Measurements from ENCODE around the gene MAP4K3.
"Not testable (repeated sequence)": the region's sequence is repeated elsewhere in the genome, so short reads cannot be mapped to it uniquely, and the experiment has no call there.

The MAP4K3 gene

DNA sequence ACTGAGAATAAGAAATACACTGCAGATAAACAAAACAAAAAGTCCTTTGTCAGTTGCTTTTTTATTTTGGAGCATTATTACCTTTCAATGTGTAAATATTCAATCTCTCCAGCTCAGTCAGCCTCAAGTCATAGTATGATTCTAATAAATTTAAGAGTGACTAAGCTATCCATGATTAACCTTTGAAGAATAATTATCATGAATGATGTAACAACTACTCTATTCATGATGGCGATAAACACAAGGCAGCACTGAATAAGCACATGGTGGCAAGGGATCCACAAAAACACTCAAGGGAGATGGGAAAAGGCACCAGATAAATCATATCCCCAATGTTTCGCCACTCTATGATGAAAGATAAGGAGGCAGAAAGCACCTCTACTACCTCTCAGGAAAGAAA, 67.0 kb downstream of the MAP4K3 start:
- DNase-seq (ENCODE audit: low spot score) = no peak

DNA sequence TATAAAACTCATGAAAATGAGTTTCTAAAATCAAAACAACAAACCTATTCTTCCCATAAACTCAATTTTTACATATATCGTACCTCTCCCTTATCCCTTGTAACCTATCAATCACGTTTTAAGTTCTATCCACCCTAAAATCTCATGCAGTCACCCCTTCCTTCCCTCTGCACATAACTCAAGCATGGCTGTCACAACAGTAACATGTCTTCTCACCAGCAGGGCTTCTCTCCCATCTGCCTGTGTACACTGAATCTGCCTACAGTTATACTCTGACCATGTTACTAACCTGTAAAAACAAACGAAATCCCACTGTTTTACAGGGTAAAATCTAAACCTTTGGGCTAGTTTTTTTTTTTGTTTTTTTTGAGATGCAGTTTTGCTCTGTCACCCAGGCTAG, 68.2 kb downstream of the MAP4K3 start:
- DNase-seq (ENCODE audit: low spot score) = no peak

DNA sequence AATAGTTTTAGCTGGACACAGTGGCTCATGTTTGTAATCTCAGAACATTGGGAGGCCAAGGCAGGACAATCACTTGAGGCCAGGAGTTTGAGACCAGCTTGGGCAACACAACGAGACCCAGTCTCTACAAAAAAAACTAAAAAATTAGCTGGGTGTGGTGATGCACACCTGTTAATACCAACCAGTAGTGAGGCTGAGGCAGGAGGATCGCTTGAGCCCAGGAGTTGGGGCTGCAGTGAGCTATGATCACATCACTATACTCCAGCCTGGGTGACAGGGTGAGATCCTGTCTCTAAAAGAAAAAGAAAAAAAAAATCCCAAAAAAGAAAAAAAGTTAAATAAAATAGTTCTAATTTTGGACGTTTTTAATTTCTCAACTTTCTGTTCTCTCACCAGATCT, 68.7 kb downstream of the MAP4K3 start:
- DNase-seq (ENCODE audit: low spot score) = no peak

DNA sequence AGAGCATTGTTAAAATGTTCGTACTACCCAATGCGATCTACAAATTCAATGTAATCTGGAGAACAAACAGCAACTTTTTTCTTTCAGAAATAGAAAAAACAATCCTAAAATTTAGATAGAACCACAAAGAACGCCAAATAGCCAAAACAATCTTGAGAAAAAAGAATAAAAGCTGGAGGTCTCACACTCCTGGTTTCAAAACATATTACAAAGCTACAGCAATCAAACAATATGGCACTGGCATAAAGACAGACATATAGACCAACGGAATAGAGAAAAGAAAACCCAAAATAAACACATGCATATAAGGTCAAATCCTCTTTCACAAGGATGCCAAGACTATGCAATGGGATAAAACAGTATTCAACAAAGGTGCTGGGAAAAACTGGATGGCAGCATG, 74.5 kb downstream of the MAP4K3 start:
- DNase-seq (ENCODE audit: low spot score) = no peak

DNA sequence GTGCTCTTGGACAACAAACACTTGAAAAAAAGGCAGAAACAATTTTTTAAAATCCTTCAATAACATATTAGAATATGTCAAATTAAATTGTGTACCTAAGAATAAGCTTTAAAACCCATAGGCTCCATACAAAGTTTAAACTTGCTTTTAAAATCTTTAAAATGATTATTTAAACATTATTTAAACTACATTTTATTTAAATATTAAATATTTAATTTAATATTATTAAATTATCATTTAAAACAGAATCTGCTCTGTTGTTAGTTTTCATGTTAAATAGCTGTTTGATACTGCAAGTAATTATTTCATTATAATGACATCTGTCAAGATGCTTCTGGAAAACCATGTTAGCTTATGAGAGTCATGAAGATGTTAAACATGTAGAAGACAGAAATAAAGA, 75.6 kb downstream of the MAP4K3 start:
- DNase-seq (ENCODE audit: low spot score) = no peak

DNA sequence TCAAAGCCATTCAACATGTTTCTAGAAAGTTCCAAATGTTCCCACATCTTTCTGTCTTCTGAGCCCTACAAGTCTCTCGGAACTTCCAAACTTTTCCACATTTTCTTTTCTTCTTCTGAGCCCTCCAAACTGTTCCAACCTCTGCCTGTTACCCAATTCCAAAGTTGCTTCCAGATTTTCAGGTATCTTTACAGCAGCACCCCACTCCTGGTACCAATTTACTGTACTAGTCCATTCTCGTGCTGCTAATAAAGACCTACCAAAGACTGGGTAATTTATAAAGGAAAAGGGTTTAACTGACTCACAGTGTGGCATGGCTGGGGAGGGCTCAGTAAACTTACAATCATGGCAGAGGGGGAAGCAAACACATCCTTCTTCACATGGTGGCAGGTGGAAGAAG, 76.7 kb downstream of the MAP4K3 start:
- DNase-seq (ENCODE audit: low spot score) = not testable (repeated sequence)

DNA sequence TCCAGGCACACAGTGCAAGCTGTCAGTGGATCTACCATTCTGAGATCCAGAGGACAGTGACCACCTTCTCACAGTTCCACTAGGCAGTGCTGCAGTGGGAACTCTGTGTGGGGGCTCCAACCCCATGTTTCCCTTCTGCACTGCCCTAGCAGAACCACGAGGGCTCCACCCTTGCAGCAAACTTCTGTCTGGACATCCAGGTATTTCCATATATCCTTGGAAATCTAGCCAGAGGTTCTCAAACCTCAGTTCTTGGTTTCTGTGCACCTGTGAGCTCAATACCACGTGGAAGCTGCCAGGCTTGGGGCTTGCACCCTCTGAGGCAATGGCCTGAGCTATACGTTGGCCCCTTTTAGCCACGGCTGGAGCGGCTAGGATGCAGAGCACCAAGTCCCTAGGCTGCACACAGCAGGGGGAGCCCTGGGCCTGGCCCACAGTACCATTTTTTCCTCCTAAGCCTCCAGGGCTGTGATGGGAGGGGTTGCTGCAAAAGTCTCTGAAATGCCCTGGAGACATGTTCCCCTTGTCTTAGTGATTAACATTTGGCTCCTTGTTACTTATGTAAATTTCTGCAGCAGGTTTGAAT, 77.5 kb downstream of the MAP4K3 start:
- DNase-seq (ENCODE audit: low spot score) = no peak

DNA sequence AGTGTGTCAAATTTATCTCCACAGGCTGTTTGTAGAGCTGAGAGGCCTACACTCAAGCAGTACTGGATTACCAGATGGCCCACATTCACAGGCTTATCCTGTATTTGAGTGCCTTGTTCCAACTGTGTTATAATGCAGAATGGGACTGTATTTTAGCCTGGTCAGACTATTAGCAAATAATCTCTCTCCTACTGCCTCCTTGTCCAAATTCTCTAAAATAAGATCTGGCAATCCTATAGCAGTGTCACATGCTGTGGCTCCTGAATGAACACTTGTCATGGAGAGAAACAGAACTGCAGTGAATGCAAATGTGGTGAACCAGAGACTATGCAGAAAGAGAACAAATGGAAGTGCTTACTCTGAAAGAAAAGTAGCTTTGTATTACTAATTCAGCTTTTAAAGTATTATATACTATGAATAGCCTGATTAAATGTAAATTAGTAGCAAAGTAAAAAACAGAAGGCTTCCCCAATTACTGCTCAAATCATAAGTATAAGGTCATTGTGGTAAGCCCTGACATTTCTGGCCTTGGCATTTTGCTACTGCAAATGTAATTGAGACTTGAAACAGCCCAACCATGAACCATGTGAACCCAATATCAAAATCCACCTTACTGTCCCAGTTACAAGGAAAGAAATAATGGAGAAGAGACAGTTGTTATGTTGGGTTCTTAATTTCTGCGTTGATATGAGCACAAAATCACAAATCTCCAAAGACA, 80.0 kb downstream of the MAP4K3 start:
- no peak for DNase-seq (ENCODE audit: low spot score)

DNA sequence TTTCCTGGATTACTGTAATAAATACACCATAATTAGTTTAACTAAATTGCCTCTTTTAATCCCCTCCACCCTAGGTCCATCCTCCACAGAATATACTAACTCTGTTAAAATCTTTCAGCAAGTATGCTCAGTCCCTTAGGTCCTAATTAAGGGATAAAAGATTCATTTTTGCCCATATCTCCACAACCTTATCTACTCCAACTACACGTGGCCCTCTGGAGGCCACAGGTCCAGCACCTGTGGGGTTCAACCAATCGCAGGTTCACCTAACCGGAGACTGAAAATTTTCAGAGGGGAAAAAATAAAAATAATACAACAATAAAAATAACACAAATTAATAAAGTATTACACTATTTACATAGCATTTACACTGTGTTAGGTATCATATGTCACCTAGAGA, 86.4 kb downstream of the MAP4K3 start:
- DNase-seq (ENCODE audit: low spot score) = no peak

DNA sequence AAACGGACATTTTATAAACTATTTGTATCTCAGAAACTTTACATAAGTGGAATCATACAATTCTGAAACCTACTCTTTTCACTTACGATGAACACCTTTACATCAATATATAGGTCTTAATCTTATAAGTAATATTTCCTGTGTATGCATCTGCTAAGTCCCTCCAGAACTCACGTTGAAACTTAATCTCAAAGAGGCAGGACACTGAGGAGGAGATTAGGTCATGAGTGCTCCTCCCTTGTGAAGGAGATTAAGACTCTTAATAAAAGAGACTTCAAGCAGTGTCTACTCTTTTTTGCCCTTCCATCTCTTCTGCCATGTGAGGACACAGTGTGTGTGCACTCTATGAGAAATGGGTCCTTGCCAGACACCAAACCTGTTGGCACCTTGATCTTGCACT, 98.6 kb downstream of the MAP4K3 start:
- no peak for DNase-seq (ENCODE audit: low spot score)

DNA sequence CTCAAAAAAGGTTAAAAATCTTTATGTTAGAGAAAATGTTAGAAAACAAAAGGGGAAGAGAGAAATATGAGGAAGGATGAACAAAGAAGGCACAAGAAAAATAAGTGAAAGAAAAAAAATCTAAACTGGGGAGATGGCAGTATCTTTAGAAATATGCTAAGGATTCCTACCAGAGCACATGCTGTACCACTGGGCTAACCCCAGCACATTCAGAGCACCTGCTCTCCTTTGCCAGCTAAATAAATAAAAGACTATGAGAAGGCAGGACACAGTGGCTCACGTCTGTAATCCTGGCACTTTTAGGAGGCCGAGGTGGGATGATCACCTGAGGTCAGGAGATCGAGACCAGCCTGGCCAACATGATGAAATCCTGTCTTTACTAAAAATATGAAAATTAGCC, 101.2 kb downstream of the MAP4K3 start:
- no peak for DNase-seq (ENCODE audit: low spot score)

DNA sequence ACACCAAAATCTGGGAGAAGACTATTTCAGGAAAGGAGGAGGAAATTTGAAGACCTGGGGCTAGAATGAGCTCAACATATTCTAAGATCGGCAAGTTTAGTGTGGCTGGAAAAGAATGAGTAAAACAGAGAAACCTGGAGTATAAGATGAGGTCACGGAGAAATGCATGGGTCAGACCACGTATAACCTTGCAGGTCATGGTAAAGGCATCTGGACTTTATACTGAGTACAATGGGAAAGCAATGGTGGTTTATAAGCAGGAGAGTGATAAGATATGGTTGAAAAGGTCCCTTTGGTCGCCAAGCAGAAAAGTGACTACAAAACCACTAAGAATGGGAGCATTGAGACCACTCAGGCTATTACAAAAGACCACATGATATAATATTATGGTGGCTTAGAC, 102.1 kb downstream of the MAP4K3 start:
- no peak for DNase-seq (ENCODE audit: low spot score)

DNA sequence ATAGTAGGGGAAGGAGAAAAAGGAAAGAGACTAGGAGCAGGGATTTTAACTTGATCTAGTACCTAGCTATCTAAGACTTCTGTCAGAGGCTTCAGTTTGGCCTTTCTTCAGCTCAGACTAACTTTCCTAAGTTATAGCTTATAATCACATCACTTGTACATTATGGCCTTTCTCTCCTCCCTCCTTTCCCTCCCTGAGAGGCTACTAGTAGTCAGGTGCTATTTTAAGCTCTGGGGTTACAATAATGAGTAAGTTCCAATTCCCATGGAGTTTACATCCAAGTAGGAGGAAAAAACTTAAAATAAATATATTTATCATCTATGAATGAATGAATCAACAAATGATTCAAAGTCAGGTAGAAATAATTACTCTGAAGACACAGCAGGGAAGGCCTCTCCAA, 102.6 kb downstream of the MAP4K3 start:
- DNase-seq (ENCODE audit: low spot score) = no peak

DNA sequence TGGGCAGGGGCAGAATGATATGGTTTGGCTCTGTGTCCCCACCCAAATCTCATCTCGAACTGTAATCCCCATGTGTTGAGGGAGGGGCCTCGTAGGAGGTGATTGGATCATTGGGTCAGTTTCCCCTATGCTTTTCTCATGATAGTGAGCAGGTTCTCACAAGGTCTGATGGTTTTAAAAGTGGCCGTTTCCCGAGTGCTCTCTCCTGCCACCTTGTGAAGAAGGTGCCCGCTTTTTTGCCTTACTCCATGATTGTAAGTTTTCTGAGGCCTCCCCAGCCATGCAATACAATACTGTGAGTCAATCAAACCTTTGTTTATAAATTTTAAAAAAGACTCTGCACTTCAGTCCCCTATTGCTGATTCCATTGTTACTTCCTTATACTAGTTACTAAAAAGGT, 110.4 kb downstream of the MAP4K3 start:
- no peak for DNase-seq (ENCODE audit: low spot score)

DNA sequence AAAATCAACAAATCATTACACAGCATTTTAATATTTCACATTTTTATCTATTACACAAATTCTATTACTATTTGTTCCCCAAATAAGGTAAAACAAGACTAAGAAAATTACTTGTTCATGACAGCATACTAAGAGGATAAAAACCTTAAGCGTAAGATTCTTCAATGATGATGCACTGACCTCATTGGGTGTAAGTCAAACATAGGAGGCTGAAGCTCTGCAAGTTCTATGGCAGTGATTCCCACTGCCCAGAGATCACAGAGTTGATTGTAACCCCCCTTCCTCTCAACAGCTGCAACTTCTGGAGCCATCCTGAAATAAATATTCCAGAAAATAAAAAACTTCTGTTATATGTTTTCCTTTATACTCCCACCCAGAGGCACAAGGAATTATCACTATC, 111.1 kb downstream of the MAP4K3 start:
- DNase-seq (ENCODE audit: low spot score) = no peak

DNA sequence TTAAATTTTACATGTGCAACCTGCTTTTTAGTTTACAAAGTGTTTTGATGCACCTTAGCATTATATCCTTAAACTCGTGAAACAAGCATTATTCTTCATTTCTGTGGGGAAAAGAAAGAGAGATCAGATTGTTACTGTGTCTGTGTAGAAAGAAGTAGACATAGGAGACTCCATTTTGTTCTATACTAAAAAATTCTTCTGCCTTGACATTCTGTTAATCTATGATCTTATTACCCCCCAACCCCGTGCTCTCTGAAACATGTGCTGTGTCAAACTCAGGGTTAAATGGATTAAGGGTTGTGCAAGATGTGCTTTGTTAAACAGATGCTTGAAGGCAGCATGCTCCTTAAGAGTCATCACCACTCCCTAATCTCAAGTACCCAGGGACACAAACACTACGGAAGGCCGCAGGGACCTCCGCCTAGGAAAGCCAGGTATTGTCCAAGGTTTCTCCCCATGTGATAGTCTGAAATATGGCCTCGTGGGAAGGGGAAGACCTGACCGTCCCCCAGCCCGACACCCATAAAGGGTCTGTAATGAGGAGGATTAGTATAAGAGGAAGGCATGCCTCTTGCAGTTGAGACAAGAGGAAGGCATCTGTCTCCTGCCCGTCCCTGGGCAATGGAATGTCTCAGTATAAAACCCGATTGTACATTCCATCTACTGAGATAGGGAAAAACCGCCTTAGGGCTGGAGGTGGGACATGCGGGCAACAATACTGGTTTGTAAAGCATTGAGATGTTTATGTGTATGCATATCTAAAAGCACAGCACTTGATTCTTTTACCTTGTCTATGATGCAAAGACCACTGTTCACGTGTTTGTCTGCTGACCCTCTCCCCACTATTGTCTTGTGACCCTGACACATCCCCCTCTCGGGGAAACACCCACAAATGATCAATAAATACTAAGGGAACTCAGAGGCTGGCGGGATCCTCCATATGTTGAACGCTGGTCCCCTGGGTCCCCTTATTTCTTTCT, 115.7 kb downstream of the MAP4K3 start:
- DNase-seq (ENCODE audit: low spot score) = not testable (repeated sequence)

DNA sequence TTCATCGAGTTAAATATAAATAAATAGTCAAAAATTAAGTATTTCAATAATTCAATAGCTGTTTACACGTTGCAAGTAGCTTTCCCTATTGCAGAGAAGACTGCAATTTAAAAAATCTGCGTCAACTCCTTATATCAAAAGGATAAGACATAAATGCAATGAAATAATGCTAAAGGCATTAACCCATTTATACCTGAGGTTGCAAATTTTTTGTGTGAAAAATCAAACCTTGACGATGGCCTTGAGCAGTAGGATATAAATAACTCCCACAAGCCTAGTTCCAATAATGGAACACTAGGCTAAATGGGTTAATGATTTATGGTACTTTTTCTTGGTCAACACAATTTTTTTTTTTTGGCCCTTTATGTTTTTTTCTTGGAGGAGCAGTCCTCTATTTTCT, 116.9 kb downstream of the MAP4K3 start:
- DNase-seq (ENCODE audit: low spot score) = no peak

DNA sequence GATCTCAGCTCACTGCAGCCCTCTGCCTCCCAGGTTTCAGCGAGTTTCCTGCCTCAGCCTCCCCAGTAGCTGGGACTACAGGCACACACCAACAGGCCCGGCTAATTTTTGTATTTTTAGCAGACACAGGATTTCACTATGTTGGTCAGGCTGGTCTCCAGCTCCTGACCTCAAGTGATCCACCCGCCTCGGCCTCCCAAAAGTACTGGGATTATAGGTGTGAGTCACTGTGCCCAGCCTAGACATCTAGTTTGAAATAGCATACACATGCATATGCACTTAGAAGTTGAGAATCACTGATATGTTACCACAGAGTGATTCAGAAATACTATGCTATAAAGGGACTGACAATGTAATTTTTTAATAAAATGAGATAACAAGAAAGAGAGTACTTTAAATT, 123.5 kb downstream of the MAP4K3 start:
- no peak for DNase-seq (ENCODE audit: low spot score)

DNA sequence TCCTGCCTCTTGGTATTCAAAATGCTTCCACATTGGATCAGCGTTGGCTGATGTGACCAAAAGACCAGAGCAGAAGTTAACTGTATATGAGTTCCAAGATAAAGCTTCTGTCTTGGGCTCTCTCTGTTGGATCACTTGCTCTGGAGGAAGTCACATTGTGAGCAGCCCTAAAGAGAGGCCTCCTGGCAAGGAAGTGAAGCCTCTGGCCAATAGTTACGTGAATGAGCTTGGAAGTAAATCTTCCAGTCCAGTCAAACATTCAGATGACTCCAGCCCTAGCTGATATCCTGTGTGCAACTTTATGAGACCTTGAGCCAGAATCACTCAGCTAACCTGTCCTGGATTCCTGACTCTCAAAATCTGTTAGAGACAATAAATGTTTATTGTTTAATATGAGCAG, 125.6 kb downstream of the MAP4K3 start:
- no peak for DNase-seq (ENCODE audit: low spot score)

DNA sequence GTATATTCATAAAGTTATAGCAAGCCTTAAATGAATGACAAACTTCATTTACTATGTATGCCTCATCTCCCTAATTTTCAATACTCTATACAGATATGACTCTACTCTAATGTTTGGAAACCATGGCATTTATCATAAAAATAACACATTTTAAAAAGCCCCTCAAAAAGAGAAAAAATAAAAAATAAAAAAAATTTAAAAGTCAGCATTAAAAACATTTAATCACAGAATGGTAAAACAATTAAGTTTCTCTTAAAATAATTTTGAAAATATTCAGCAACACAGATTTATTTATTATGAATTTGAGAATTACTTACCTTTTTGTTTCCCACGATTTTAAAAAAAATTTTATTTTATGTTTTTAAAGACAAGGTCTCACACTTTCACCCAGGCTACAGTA, 128.3 kb downstream of the MAP4K3 start:
- DNase-seq (ENCODE audit: low spot score) = no peak

DNA sequence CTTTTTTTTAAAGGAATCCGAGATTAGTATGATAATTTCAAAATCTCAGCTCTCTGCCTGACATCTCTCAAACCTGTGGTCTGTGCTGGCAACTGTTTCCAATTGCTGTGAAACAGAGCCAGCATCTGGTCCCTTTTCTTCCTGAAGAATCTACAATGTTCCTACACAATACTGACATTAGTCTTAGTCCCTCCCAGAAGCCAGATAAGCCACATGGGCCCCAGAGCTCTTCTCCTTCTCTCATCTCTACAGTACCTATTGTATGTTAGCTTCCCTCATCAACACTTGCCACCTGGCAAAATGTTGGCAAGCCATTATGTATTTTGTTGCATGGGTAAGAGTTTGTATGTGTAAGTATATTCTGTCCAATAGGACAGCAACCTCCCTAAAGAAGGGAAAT, 130.5 kb downstream of the MAP4K3 start:
- no peak for DNase-seq (ENCODE audit: low spot score)

DNA sequence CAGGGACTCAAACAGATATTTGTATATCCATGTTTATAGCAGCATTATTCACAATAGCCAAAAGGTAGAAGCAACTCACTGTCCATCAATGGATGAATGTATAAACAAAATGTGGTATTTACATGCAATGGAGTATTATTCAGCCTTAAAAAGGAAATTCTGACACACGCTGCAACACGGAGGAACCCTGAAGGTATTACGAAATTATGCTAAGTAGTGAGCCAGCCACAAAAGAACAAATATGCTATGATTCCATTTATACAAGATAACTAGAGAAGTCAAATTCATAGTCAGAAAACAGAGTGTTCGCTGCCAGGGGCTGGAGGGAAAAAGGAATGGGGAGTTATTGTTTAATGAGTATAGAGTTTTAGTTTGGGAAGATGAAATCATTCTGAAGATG, 132.4 kb downstream of the MAP4K3 start:
- DNase-seq (ENCODE audit: low spot score) = no peak

DNA sequence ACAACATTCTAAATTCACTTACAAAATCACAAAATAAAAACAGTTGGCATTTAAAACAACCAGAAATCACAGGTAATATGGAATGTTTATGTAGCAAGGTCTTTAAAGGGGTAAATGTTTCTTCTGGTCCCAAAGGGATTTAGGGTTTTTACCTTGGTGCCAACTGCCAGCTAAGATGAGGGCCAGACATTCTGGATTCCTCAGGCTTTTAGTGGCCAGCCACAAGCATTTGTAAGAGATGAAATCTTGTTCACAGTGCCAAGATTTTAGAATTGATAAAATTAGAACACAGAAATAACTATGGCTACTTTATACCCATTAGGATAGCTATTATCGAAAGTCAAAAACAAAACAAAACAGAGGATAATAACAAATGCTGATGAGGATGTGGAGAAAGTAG, 132.9 kb downstream of the MAP4K3 start:
- no peak for DNase-seq (ENCODE audit: low spot score)

All from ecto neural progenitor cell (in vitro differentiated cells).